Karpas-422 (cell line): ENCODE results near the gene MLANA. TPM values are rescaled to one million over a fixed set of nuclear protein-coding genes. Genes with fewer than 3 reads are reported as not detected.
"Not testable (repeated sequence)": the region's sequence is repeated elsewhere in the genome, so short reads cannot be mapped to it uniquely, and the experiment has no call there.

ENCODE experiments used
- DNase-seq: peaks from one replicate; pipeline ENCODE4 v3.0.0-alpha.2; 2015
- H2AFZ ChIP-seq: fragments of 200-600 bp; sonication (generic); 2 replicates; pipeline ENCODE4 v1.6.1; 2014; ENCODE audit warnings: antibody characterized with exemption, low read length, mixed read lengths
- H3K27ac ChIP-seq: fragments of 200-600 bp; sonication (generic); 2 replicates; pipeline ENCODE4 v1.5.1; 2014; ENCODE audit warnings: mild to moderate bottlenecking, low read length, moderate library complexity
- H3K27me3 ChIP-seq: fragments of 200-600 bp; sonication (generic); 2 replicates; pipeline ENCODE4 v1.6.1; 2014; ENCODE audit warnings: low read length, mixed read lengths
- H3K36me3 ChIP-seq: fragments of 200-600 bp; sonication (generic); 2 replicates; pipeline ENCODE4 v1.6.1; 2014; ENCODE audit warnings: low read length, mixed read lengths; ENCODE audit not compliant: insufficient read depth
- H3K4me1 ChIP-seq: fragments of 200-600 bp; sonication (generic); 2 replicates; pipeline ENCODE4 v1.6.1; 2014; ENCODE audit warnings: mild to moderate bottlenecking, low read length, mixed read lengths
- H3K4me2 ChIP-seq: fragments of 200-600 bp; sonication (generic); 2 replicates; pipeline ENCODE4 v1.6.1; 2014; ENCODE audit warnings: low read length, low read depth, mild to moderate bottlenecking; ENCODE audit not compliant: poor library complexity, severe bottlenecking
- H3K4me3 ChIP-seq: fragments of 200-600 bp; sonication (generic); 2 replicates; pipeline ENCODE4 v1.5.1; 2014; ENCODE audit warnings: mild to moderate bottlenecking, antibody characterized with exemption, low read length, mixed read lengths
- H3K79me2 ChIP-seq: fragments of 200-600 bp; sonication (generic); 2 replicates; pipeline ENCODE4 v1.6.1; 2014; ENCODE audit warnings: mild to moderate bottlenecking, low read length, mixed read lengths
- H3K9ac ChIP-seq: fragments of 200-600 bp; sonication (generic); 2 replicates; pipeline ENCODE4 v1.6.0; 2014; ENCODE audit warnings: low read length
- H3K9me2 ChIP-seq: fragments of 200-600 bp; sonication (generic), shearing (Covaris generic); replicated peaks from 2 replicates; pipeline ENCODE4 v1.6.0; 2014; ENCODE audit warnings: mild to moderate bottlenecking, low read length, moderate library complexity; ENCODE audit not compliant: insufficient read depth
- H3K9me3 ChIP-seq: fragments of 300-700, 200-600 bp; sonication (generic); 2 replicates; pipeline ENCODE4 v1.6.1; 2014; ENCODE audit warnings: low read length, mixed read lengths
- H4K20me1 ChIP-seq: fragments of 200-600 bp; sonication (generic); 2 replicates; pipeline ENCODE4 v1.6.1; 2014; ENCODE audit warnings: mild to moderate bottlenecking, antibody characterized with exemption, low read length, low read depth; ENCODE audit not compliant: insufficient read depth
- total RNA-seq: library from RNA; depleted of rRNA; stranded (reverse); fragments of >200 nt; shearing (Covaris generic); gene quantifications from 2 replicates; pipeline ENCODE4 v1.2.3, GENCODE V29; 2014; ENCODE audit warnings: low replicate concordance

The MLANA gene
- total RNA-seq, 1 experiment from 2014 or later: not detected

GRCh38 chr9:5871785-5872184, 18.9 kb upstream of the MLANA start:
- Histone ChIP-seq H3K9ac (no peak overlapping the region), H4K20me1 (no peaks in the 10 kb centered on the region), H3K4me2 (no peak overlapping the region), H3K79me2 (no peaks in the 10 kb centered on the region), H3K4me3 (no peak overlapping the region), H3K27me3 (no peaks in the 10 kb centered on the region), H3K4me1 (no peaks in the 10 kb centered on the region), H3K9me2 (no peaks in the 10 kb centered on the region), H3K27ac (no peak overlapping the region), H3K9me3 (no peaks in the 10 kb centered on the region), H2AFZ (no peak overlapping the region), H3K36me3 (no peaks in the 10 kb centered on the region)
- no peak for DNase-seq

GRCh38 chr9:5872511-5872910, 18.2 kb upstream of the MLANA start:
- Histone ChIP-seq H3K36me3 (no peaks in the 10 kb centered on the region), H3K27ac (no peak overlapping the region), H3K9ac (no peak overlapping the region), H3K4me1 (no peaks in the 10 kb centered on the region), H2AFZ (no peak overlapping the region), H3K4me3 (no peak overlapping the region), H4K20me1 (no peaks in the 10 kb centered on the region), H3K9me3 (no peaks in the 10 kb centered on the region), H3K79me2 (no peaks in the 10 kb centered on the region), H3K9me2 (no peaks in the 10 kb centered on the region), H3K27me3 (no peaks in the 10 kb centered on the region), H3K4me2 (no peak overlapping the region)
- DNase-seq: no peak

- Histone ChIP-seq H3K4me1 (no peaks in the 10 kb centered on the region), H3K27me3 (no peaks in the 10 kb centered on the region), H3K9ac (no peak overlapping the region), H3K4me2 (no peak overlapping the region), H2AFZ (no peak overlapping the region), H4K20me1 (no peaks in the 10 kb centered on the region), H3K79me2 (no peaks in the 10 kb centered on the region), H3K9me2 (no peaks in the 10 kb centered on the region), H3K4me3 (no peak overlapping the region), H3K9me3 (no peaks in the 10 kb centered on the region), H3K36me3 (no peaks in the 10 kb centered on the region), H3K27ac (no peak overlapping the region)
- no peak for DNase-seq
Measured at GRCh38 chr9:5873439-5873838, 17.2 kb upstream of the MLANA start.

GRCh38 chr9:5874048-5874447, 16.6 kb upstream of the MLANA start:
- Histone ChIP-seq H3K4me1 (no peaks in the 10 kb centered on the region), H3K36me3 (no peaks in the 10 kb centered on the region), H3K9me3 (no peaks in the 10 kb centered on the region), H3K9ac (no peak overlapping the region), H3K9me2 (no peaks in the 10 kb centered on the region), H3K27me3 (no peaks in the 10 kb centered on the region), H2AFZ (no peak overlapping the region), H3K4me3 (no peak overlapping the region), H4K20me1 (no peaks in the 10 kb centered on the region), H3K27ac (no peak overlapping the region), H3K79me2 (no peaks in the 10 kb centered on the region), H3K4me2 (no peak overlapping the region)
- DNase-seq: no peak

GRCh38 chr9:5876026-5876425, 14.7 kb upstream of the MLANA start:
- H3K36me3 ChIP-seq: no peaks in the 10 kb centered on the region
- H3K9ac ChIP-seq: no peak overlapping the region
- no peak overlapping the region for H3K27ac ChIP-seq
- H3K4me1 ChIP-seq: no peaks in the 10 kb centered on the region
- H2AFZ ChIP-seq: no peak overlapping the region
- no peaks in the 10 kb centered on the region for H3K9me3 ChIP-seq
- no peaks in the 10 kb centered on the region for H3K27me3 ChIP-seq
- no peak overlapping the region for H3K4me3 ChIP-seq
- no peak for DNase-seq
- no peaks in the 10 kb centered on the region for H3K79me2 ChIP-seq
- no peaks in the 10 kb centered on the region for H4K20me1 ChIP-seq
- H3K9me2 ChIP-seq: no peaks in the 10 kb centered on the region
- no peak overlapping the region for H3K4me2 ChIP-seq

- H3K79me2 ChIP-seq: no peaks in the 10 kb centered on the region
- no peak overlapping the region for H2AFZ ChIP-seq
- no peak overlapping the region for H3K4me2 ChIP-seq
- H3K27ac ChIP-seq: no peak overlapping the region
- no peak overlapping the region for H3K4me3 ChIP-seq
- H3K27me3 ChIP-seq: no peaks in the 10 kb centered on the region
- no peaks in the 10 kb centered on the region for H3K4me1 ChIP-seq
- no peaks in the 10 kb centered on the region for H3K9me3 ChIP-seq
- H3K36me3 ChIP-seq: no peaks in the 10 kb centered on the region
- no peak for DNase-seq
- H3K9me2 ChIP-seq: no peaks in the 10 kb centered on the region
- H3K9ac ChIP-seq: no peak overlapping the region
- H4K20me1 ChIP-seq: no peaks in the 10 kb centered on the region
Measured at GRCh38 chr9:5876711-5877110, 14.0 kb upstream of the MLANA start.

GRCh38 chr9:5879419-5880181, 11.1 kb upstream of the MLANA start:
- H3K9me3 ChIP-seq: no peaks in the 10 kb centered on the region
- no peaks in the 10 kb centered on the region for H3K79me2 ChIP-seq
- no peak overlapping the region for H2AFZ ChIP-seq
- H3K4me1 ChIP-seq: no peaks in the 10 kb centered on the region
- no peaks in the 10 kb centered on the region for H4K20me1 ChIP-seq
- H3K9ac ChIP-seq: no peak overlapping the region
- H3K4me2 ChIP-seq: no peak overlapping the region
- H3K27ac ChIP-seq: no peak overlapping the region
- H3K36me3 ChIP-seq: no peaks in the 10 kb centered on the region
- no peak for DNase-seq
- no peaks in the 10 kb centered on the region for H3K9me2 ChIP-seq
- H3K4me3 ChIP-seq: no peak overlapping the region
- no peaks in the 10 kb centered on the region for H3K27me3 ChIP-seq

- not testable (repeated sequence) for H3K27me3 ChIP-seq, H3K4me3 ChIP-seq, H3K27ac ChIP-seq, H4K20me1 ChIP-seq, H2AFZ ChIP-seq, DNase-seq, H3K9me2 ChIP-seq, H3K36me3 ChIP-seq, H3K79me2 ChIP-seq, H3K4me1 ChIP-seq, H3K9ac ChIP-seq, H3K4me2 ChIP-seq, H3K9me3 ChIP-seq
Measured at GRCh38 chr9:5882244-5883012, 8.3 kb upstream of the MLANA start.
